HK-2 (cell line): ENCODE results near the gene SPCS3.
"Not testable (repeated sequence)": the region's sequence is repeated elsewhere in the genome, so short reads cannot be mapped to it uniquely, and the experiment has no call there.

ENCODE experiments used
- DNase-seq: peaks from one replicate; pipeline ENCODE4 v3.0.0-alpha.2; 2018; ENCODE audit not compliant: unreplicated experiment

The SPCS3 gene

DNA sequence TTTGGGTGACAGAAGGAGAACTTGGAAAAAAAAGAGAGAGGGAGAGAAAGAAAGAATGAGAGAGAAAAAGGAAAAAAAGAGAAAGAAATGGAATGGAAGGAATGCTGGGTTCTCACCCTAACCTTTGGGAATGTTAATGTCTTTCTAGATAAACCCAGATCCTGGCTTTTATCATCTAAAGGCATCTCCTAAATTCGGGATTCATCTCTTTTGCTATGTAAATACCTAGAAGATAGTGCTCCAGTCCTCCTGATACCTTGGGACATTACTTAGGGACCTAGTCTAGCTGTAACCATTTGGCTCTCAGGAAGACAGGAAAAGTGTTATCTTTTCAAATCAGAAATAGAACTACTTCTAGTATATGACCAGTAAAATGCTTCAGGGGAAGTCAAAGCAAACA, 15.8 kb upstream of the SPCS3 start:
- no peak for DNase-seq

GRCh38 chr4:176306837-176307665, 12.7 kb upstream of the SPCS3 start:
- no peak for DNase-seq

DNA sequence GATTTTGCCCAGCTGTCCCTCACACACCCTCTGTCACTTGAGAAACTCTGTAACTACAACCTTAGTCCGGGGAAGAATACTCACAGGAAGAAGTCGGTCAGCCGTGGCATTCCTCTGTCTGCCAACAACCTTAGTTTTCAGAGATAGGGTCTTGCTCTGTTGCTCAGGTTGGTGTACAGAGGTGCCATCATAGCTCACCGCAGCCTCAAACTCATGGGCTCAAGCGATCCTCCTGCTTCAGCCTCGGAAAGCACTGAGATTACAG, 12.2 kb upstream of the SPCS3 start:
- DNase-seq = peak; percentile 49

- no peak for DNase-seq
Measured at GRCh38 chr4:176308441-176308840, 11.3 kb upstream of the SPCS3 start.

GRCh38 chr4:176309046-176309445, 10.7 kb upstream of the SPCS3 start:
- no peak for DNase-seq

DNA sequence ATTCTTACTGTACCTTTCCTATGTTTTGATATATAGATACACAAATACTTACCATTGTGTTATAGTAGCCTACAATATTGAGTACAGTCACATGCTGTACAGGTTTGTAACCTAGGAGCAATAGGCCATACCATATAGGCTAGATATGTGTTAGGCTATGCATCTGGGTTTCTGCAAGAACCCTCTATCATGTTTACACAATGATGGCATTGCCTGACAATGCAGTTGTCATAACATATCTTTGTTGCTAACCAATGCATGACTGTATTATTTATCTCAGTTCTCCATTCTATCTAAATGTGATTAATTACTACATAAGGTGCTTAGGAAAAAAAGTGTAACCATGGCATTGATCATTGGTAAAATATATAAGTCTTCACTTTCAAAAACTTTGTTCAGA, 10.0 kb upstream of the SPCS3 start:
- no peak for DNase-seq

GRCh38 chr4:176313596-176314336, 6.0 kb upstream of the SPCS3 start:
- DNase-seq = no peak

DNA sequence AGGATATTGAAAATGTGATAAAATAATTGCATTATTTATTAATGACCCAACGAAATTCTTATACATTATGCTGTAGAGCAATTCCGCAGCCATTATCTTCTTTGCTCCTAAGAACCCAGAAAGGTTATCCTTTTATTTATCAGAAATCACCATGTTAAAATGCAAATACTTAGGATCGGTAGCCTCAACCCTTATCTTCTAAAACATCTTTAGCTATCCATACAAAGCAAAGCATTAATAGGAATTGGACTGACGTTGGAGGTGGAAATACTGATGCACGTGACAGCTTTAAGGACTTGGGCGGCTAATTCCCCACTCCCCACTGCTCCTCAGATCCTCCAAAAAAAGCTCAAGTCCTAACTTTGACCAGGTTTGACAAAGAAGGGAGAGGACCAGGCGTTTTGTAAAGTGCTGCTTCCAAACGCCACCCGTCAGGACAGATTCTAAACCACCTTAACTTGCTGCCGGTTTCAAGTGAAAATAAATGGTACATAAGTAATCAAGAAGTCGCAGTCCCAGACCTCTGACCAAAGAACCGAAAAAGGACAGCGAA, 539 bp upstream of the SPCS3 start:
- no peak for DNase-seq

DNA sequence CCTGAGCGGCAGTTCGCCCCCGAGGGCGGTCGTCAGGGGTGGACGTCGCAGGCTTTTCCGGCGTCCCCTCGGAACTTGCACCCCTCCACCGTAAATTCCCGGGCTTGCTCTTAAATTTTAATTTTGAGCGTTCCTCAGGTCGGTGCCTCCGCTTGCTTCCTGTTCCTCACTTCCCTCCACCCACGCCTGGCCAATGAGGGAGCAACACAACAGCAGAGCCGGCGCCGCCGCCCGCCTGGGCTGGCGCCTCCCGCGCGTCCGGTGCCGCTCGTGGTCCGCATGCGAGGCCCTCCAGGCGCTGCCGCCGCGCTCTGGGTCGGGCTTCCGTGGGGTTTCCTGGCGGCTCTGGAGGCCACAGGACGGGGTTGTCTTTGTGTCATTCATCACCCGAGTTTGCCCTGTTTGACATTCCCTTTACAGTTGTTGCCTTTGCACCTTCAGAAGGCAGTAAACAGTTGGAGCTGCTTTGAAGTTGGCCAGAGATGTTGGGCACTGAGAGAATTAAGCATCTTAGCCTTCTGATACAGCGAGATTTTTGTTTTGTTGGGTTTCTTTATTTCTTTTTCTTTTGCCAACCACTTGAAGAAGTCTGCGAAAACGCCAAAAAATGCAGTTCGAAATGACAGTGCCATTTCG, 692 bp downstream of the SPCS3 start:
- peak; percentile 86 for DNase-seq

GRCh38 chr4:176320976-176321361, 1.2 kb downstream of the SPCS3 start:
- no peak for DNase-seq

DNA sequence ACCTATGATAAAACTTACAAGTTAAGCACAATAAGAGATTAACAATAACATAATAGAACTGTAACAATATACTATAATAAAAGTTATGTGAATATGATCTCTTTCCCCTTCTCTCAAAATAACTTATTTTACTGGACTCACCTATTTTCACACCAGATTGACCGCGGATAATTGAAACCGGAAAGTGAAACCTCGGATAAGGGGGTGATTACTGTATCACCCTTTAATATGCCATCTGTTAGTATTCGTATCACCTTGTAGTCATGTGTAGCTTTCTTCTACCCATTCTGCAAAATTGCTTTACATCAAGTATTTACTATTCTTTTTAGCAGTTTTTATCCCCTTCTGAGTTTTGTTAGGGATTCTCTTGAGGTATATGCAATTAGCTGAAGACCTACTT, 1.8 kb downstream of the SPCS3 start:
- no peak for DNase-seq

DNA sequence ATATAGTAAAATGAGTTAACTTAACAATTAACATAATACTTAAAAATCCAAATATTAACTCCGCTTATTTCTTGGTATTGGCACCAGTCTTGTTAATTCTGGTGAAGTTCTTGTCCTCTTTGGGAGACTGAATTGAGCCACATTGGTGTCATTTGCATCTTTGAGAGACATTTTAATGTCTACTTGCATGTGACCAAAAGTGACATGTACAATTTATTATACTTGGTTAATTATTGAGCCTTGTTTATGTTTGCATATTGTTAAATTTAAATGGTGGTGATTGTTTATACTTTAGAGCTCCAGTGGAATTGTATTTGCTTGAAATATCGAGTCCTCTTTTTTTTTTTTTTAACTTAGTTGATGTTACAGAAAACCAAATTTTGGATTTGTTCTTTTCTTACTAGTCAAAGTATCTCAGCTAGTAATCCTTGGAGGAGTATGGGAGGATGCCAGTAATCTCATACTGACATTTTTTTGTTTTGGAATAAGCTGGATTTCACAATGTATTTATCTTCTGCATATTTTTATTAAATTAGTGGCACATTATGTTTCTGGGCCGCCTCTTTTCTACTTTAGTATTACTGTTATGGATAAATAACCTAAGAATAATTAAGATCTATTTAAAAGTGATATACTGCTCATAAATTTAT, 3.9 kb downstream of the SPCS3 start:
- no peak for DNase-seq

- not testable (repeated sequence) for DNase-seq
Measured at GRCh38 chr4:176324876-176325275, 5.1 kb downstream of the SPCS3 start.

- DNase-seq = no peak
Measured at GRCh38 chr4:176333076-176333475, 13.3 kb downstream of the SPCS3 start.

DNA sequence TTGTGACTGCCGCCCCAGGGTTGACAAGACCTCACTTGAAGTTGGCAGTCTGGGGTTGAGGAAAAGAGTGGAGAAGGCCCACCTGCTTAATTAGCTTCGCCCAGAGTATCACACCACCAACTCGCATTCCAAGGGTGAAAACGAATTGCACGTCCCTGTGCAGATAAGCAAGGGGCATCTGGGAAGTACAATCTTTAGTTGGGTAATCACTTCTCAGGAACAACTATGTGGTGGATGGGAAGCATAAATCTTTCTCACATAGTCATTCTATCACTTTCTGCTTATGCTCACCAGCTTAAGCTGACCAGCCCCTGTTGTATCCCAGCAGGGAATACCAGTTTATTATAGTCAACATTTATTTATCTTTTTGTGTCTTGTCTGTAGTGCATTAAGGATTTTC, 14.3 kb downstream of the SPCS3 start:
- DNase-seq = no peak

- no peak for DNase-seq
Measured at GRCh38 chr4:176335421-176335820, 15.7 kb downstream of the SPCS3 start.

DNA sequence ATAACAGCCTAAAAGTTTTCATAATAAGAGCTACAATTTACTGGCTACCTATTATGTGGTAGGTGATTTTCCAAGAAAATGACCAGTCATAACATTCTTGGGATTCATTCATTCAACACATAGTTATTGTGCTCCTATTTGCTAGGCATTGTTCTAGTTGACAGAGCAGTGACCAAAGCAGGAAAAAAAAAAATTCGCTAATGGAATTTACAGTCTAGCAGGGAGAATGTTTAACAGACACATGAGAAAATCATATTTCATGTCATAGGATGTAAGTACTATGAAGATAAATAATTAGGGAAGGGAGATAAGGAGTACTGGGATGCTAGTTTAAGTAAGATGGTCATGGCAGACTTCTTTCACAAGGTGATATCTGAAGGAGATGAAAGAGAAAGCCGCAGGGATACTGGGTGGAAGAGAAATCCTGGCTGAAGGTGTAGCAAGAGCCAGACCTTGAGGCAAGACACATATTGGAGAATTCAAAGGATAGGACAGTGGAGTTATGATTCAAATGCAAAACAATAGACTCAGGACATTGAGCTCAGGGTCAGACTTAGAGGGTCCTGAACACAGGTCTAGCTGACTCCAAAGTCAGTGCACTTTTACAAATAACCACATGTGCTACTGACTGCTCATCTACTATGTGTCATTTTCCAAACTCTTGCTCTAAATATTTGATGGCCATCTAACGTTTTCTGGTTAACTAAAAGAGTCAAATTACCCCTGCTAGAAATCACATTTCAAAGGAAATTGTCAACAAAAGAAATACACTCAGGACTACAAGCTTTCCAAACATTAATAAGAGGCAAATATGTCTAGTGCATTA, 20.4 kb downstream of the SPCS3 start:
- DNase-seq = no peak

GRCh38 chr4:176340871-176341685, 21.3 kb downstream of the SPCS3 start:
- no peak for DNase-seq

DNA sequence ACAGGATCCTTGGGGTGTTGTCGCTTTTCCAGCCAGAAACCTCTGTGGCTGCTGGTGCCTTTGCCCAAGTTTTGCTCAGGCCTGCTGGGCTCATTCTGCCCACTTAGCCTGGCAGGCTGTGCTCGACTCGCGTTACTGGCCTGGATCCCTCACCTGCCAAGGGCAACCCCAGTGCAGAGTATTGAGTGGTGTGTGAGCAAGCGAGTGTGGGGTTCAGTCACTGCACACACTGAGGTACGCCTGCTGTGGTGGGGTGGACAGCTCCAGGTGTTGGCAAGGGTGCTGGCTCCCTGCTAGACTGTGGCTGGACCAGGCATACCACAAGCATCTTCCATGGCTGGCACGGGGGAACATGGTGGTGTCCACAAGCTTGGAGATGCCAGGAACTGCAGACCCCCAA, 22.6 kb downstream of the SPCS3 start:
- DNase-seq = no peak

DNA sequence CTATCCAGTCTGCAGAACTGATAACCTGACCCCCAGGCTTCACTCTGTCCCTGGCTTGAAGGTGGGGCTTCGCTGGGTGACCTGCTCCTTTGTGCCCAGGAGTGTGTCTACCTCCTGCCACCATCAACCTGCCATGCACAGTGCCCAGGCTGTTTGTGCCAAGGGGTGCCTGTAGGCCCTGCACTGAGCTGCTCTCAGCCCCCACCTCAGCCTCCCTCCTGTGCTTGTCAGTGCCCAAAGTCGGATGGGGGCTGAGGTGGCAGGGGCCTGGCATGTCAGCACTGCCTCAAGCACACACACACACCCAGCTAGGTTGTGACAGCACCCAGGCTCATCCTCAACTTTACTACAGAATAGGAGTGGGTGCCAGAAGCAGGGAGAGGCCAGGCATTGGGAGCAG, 23.5 kb downstream of the SPCS3 start:
- no peak for DNase-seq

DNA sequence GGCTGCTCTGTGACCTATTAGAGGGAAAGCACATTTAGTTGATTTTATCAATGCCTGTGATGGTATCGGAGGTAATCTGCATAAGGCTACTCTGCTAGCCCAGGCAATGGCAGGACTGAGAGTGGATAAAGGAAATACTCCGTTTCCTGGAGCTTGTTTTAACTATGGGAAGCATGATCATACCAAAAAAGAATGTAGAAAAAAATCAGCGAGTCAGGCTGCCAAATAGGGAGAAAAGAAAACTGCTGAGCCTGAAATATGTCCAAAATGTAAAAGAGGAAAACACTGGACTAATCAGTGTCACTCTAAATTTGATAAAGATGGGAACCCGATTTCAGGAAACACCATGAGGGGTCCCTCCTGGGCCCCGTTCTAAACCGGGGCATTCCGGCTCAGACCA, 25.6 kb downstream of the SPCS3 start:
- DNase-seq = not testable (repeated sequence)
